GM19043 (cell line): Measurements from ENCODE around the gene NYNRIN.

Experiments used
- ATAC-seq: cut with Tn5 transposase; IDR thresholded peaks from one replicate; pipeline ENCODE4 v1.9.1; 2021; ENCODE audit warnings: low read depth; ENCODE audit not compliant: unreplicated experiment

The NYNRIN gene

GRCh38 chr14:24411443-24412389 is 12.9 kb downstream of the NYNRIN start:
- no peak for ATAC-seq

DNA sequence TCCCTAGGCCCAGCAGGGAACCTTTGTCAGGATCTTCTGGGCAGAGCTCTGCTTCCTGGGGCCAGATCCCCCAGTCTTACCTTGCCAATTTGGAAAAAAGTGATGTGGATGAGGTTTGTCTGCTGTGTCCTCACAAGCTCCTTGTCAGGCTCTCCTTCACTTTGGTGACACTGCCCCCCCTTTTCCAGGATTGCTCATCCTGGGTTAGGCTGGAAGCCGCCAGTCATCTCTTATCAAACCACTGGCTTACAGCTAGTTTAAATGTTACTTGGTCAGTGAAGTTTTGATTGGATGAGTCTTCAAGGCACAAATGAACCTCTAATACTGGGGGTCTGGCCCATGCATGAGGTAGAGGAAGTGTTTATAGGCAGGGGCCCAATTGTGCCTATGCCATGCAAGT is 15.3 kb downstream of the NYNRIN start:
- no peak for ATAC-seq

DNA sequence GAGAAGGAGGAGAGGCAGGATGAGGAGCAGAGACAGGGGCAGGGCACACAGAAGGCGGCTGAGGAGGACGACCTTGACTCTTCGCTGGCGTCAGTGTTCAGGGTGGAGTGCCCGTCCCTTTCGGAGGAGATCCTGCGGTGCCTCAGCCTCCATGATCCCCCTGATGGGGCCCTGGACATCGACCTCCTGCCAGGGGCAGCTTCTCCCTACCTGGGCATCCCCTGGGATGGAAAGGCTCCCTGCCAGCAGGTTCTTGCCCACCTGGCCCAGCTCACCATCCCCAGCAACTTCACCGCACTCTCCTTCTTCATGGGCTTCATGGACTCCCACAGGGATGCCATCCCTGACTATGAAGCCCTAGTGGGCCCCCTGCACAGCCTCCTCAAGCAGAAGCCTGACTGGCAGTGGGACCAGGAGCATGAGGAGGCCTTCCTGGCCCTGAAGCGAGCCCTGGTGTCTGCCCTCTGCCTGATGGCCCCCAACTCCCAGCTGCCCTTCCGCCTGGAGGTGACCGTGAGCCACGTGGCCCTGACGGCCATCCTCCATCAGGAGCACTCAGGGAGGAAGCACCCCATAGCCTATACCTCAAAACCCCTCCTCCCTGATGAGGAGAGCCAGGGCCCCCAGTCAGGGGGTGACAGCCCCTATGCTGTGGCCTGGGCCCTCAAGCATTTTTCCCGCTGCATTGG is 16.1 kb downstream of the NYNRIN start:
- ATAC-seq, result no peak

DNA sequence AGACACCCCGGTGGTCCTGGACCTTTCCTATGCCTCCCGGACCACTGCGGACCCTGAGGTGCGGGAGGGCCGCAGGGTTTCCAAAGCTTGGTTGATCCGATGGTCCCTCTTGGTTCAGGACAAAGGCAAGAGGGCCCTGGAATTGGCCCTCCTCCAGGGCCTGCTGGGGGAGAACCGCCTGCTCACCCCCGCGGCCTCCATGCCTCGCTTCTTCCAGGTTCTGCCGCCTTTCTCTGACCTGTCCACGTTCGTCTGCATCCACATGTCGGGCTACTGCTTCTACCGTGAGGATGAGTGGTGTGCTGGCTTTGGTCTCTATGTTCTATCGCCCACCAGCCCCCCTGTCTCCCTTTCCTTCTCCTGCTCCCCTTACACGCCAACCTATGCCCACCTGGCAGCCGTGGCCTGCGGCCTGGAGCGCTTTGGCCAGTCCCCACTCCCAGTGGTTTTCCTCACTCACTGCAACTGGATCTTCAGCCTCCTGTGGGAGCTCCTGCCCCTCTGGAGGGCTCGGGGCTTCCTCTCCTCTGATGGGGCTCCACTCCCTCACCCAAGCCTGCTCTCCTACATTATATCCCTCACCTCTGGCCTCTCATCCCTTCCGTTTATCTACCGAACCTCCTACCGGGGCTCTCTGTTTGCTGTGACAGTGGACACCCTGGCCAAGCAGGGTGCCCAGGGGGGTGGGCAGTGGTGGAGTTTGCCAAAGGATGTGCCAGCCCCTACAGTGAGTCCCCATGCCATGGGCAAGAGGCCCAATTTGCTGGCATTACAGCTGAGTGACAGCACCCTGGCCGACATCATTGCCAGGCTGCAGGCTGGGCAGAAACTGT is 16.8 kb downstream of the NYNRIN start:
- no peak for ATAC-seq

DNA sequence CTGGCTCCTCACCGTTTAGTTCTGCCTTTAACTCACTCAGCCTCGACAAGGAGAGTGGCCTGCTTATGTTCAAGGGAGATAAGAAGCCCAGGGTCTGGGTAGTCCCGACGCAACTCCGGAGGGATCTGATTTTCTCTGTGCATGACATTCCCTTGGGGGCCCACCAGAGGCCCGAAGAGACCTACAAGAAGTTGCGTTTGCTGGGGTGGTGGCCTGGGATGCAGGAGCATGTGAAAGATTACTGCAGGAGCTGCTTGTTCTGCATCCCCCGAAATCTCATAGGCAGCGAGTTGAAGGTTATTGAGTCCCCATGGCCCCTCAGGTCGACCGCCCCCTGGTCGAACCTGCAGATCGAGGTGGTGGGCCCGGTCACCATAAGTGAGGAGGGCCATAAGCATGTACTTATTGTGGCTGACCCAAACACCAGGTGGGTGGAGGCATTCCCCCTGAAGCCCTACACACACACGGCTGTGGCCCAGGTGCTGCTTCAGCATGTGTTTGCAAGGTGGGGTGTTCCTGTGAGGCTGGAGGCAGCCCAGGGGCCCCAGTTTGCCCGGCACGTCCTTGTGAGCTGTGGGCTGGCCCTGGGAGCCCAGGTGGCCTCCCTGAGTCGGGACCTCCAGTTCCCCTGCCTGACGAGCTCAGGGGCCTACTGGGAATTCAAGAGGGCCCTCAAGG is 17.6 kb downstream of the NYNRIN start:
- ATAC-seq, result no peak

DNA sequence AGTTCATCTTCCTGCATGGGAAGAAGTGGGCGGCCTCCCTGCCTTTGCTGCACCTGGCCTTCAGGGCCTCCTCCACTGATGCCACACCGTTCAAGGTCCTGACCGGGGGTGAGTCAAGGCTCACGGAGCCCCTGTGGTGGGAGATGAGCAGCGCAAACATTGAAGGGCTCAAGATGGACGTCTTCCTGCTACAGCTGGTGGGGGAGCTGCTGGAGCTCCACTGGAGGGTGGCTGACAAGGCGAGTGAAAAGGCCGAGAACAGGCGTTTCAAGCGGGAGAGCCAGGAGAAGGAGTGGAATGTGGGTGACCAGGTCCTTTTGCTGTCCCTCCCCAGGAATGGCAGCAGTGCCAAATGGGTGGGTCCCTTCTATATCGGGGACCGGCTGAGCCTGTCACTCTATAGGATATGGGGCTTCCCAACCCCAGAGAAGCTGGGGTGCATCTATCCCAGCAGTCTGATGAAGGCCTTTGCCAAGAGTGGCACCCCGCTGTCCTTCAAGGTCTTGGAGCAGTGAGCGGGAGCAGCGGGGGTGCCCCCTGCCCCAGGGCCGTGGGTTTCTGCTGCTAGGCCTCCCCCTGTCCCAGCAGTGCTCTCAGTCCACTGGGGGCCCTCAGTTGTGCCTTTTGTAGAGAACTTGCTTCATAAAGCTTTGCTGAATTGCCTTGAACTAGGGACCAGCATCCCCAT is 18.3 kb downstream of the NYNRIN start:
- no peak for ATAC-seq

DNA sequence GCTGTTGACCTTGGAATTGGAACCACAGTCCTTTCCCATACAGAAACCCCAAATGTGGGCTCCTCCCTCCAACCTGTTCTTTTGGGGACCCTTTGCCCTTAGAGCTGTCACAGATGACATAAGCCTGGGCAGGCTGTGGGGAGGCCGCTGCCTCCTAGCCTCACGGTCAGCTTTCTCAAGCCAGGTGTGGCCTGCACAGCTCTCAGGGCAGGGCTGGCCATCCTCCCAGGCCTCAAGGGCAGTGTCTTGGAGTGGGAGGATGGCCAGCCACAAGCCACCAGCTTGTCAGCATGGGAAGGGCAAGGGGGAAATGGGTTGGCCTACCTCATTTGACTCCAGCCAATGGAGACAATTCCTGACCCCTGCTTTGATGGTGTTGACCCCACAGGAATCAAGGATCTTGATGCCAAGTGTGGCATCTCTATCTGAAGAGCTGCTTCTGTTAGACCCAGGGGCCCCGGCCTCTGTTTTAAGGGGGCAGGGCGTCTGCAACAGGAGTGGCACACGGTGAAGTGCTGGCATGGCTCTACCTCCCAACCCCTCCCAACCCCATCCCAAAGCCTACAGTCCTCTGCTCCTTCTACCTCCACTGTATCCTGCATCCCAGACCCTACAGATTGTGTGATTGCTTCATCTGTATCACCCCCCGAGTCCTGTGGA is 19.2 kb downstream of the NYNRIN start:
- ATAC-seq, result no peak

DNA sequence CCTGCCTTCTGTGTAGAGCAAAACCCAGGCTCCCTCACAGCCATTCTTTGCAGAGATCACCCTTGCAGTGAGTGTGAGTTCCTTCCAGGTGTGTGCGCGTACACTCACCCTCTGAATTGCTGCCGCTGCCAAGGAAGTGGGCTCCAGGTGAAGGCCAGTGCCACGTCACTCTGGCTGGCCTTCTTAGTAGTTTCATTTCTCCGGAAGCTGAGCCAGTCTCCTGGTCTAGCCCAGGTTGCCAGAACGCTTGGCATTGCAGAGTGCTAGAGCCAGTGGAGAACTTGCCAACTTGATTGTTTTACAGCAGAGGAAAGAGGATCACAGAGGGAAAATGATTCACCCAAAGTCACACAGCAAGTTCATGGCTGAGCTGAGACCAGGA is 19.7 kb downstream of the NYNRIN start:
- no peak for ATAC-seq

DNA sequence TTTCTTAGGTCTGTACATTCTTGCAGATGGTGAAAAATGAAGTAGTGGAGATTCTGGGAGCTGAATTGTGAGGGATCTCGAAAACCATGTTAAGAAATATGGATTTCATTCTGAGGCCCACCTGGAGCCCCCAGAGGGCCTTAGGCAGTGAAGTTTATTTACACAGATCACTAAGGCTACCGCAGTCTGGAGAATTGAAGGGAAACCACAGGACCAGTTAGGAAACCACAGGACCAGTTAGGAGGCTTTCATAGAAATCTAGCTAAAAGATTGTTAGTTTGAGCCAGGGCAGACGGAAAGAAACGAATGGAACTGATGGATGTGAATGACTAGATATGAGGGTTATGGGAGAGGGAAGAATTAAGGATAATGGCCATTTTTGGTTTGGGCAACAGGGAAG is 23.5 kb downstream of the NYNRIN start:
- no peak for ATAC-seq

DNA sequence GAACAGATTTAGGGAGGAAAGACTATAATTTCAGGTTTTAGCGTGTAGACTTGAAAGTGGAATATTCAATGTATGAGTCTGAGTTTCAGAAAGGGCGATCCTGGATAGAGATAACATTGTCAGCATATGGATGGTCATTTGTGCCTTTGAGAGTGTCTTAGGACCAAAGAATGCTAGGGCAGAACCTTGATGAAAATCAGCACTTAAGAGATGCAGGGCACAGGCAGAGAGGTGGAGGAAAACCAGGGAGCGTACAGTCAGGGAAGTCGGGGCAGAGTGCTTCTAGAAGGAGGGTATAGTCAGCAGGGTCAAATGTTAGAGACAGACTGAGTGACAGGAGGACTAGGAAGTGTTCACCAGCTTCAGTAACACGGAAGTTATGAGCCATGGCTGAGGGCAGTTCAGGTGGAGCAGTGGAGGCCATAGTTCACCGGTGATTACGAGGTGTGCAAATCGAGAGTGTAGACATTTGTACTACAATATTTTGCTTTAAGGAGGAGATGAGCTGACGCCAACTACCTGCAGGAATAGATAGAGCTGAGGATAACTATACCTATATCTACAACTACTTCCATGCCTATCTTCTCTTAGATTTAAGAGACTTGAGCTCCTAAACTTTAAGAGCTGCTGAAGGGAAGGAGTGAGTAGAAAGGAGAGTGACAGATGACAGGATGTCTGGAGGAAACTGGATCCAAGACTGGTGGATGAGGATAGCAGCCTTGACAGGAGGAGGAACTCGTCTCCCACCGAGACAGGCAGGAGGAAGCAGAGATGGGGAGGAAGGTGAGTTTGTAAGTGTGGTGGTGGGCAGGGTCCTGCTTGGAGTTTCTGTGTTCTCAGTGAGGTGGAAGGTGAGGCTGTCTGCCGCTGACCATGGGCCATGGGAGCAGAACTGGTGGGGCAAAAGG is 24.1 kb downstream of the NYNRIN start:
- no peak for ATAC-seq

DNA sequence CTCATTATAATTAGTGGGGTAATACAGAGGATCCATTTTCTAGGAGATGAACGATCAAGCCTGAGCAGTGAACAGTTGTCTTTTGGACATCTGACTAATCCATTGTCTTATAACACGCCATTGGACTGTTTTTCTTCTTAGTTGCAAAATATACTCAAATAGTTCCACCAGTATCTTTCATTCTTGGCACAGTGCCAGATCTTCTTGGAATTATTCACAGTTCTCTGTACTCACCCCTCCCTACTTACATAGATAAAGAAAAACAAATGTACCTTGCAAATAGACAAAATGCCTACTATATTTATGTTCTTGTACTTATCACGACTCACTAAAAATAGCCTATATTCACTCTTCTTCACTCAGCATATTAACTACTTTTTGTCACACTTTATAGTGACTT is 26.9 kb downstream of the NYNRIN start:
- ATAC-seq, result no peak

DNA sequence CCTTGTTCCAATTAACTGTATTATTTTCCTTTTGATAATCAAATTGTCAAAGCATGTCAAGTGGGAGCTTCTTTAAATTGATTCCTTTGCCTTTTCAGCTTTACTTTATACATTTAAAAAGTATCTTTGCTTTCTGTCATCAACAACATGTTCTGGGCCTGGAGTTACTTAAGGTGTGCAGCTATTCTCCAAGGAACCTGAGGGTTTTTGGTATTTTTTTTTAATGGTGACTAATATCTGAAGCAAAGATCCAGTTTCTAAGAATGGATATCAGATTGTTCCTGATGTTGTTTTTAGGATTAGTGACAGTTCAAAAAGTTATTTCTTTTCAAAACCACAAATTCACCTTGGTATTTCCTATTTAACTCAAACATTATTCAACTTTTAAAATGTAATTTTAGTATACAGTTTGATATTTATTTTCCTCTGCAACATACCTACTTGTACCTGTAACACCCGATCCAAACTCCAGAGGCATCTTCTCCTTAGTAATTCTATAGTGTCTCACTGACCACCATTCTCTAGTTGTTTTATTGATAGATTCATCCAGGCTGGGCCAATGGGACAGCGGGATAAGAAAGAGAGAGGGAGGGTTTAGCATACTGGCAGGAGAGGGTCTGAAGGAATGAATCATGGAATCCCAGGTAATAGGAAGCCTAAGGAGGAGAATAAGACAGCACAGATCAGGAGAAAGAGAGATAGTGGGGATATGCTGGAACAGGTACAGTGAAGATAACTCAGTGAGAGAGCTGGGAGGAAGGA is 27.5 kb downstream of the NYNRIN start:
- no peak for ATAC-seq

- no peak for ATAC-seq
Observed at GRCh38 chr14:24426912-24427536, 28.2 kb downstream of the NYNRIN start.

GRCh38 chr14:24427537-24428508 is 29.0 kb downstream of the NYNRIN start:
- no peak for ATAC-seq

DNA sequence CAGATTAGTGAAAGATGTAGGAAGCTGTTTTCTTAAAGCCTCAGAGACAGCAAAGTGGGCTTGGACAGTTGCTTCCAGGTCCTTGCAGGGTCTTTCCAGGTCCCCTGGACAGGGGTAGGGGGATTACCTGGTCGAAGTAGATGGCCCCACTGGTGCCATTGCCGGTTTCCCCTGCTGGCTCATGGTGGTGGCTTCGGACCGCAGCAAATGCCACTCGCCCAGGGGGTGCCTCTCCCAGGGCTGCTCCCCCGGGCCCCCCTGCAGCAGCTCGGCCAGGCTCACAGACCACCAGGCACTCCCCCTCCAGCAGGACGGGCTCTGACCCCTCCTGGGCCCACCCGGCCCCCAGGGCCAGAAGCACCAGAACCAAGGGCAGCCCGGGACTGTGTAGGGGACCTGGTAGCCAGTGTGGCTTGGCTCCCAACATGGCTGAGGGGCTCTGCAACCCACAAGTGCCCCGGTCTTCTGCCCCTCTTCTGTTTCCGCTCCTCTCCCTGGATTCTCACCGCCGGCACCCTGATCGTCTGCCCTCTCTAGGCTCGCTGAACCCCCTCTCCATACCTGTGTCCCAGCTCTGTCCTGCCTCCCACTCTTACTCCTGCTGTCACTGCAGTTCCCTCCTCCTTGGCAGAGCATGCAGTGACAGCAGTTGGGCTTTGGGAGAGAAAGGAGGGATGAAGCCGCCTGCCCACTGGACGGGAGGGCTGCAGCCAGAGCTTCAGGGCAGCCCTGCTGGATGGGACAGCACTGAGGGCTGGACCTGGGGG is 30.0 kb downstream of the NYNRIN start:
- no peak for ATAC-seq
